GM23338 (cell line): ENCODE results near the gene HELZ. TPM values are rescaled to one million over a fixed set of nuclear protein-coding genes. Genes with fewer than 3 reads are reported as not detected.

Source experiments
- ATAC-seq: fragments of 200-7000 bp; cut with Tn5 transposase; 3 replicates; pipeline ENCODE4 v1.9.1; 2020
- DNase-seq: peaks from one replicate; pipeline ENCODE4 v3.0.0-alpha.2; 2015; ENCODE audit warnings: low spot score
- H2AFZ ChIP-seq: fragments of 200-600 bp; sonication (generic); 2 replicates; pipeline ENCODE4 v1.8.0; 2016; ENCODE audit warnings: antibody characterized with exemption, mild to moderate bottlenecking, moderate library complexity
- H3F3A ChIP-seq: fragments of 200-600 bp; sonication (generic); replicated peaks from 2 replicates; pipeline ENCODE4 v1.8.0; 2017; ENCODE audit warnings: antibody characterized with exemption, mixed run types, low read depth
- H3K27ac ChIP-seq: fragments of 200-600 bp; sonication (generic); 2 replicates; pipeline ENCODE4 v1.6.1; 2016; ENCODE audit warnings: low read depth
- H3K27me3 ChIP-seq: fragments of 200-600 bp; sonication (generic); 2 replicates; pipeline ENCODE4 v1.8.0; 2016; ENCODE audit warnings: mild to moderate bottlenecking, mixed run types, moderate library complexity; ENCODE audit not compliant: insufficient read depth
- H3K36me3 ChIP-seq: fragments of 200-600 bp; sonication (generic); 2 replicates; pipeline ENCODE4 v1.8.0; 2016; ENCODE audit warnings: mild to moderate bottlenecking; ENCODE audit not compliant: insufficient read depth
- H3K4me1 ChIP-seq: fragments of 200-600 bp; sonication (generic); 2 replicates; pipeline ENCODE4 v1.8.0; 2016; ENCODE audit warnings: mild to moderate bottlenecking, moderate library complexity; ENCODE audit not compliant: insufficient read depth
- H3K4me2 ChIP-seq: fragments of 200-600 bp; sonication (generic); 2 replicates; pipeline ENCODE4 v1.7.1; 2017; ENCODE audit warnings: mixed run types
- H3K4me3 ChIP-seq: fragments of 200-600 bp; sonication (generic); 2 replicates; pipeline ENCODE4 v1.6.1; 2016; ENCODE audit warnings: mixed run types
- H3K79me2 ChIP-seq: fragments of 200-600 bp; sonication (generic); replicated peaks from 2 replicates; pipeline ENCODE4 v1.8.0; 2017; ENCODE audit warnings: mild to moderate bottlenecking; ENCODE audit not compliant: insufficient read depth
- H3K9me2 ChIP-seq: fragments of 200-600 bp; sonication (generic); 2 replicates; pipeline ENCODE4 v1.8.0; 2017; ENCODE audit not compliant: insufficient read depth
- H4K20me1 ChIP-seq: fragments of 200-600 bp; sonication (generic); replicated peaks from 2 replicates; pipeline ENCODE4 v1.8.0; 2017; ENCODE audit warnings: mild to moderate bottlenecking; ENCODE audit not compliant: insufficient read depth
- H3K27ac Mint-ChIP-seq: 2 replicates; pipeline ENCODE4 v1.8.0; 2020; ENCODE audit warnings: inconsistent platforms, mild to moderate bottlenecking, moderate library complexity, mixed read lengths
- H3K27me3 Mint-ChIP-seq: 3 replicates; pipeline ENCODE4 v1.8.0; 2022; ENCODE audit warnings: low read depth, mild to moderate bottlenecking, moderate library complexity, mixed read lengths, inconsistent platforms; ENCODE audit not compliant: insufficient read depth, poor library complexity
- H3K36me3 Mint-ChIP-seq: 3 replicates; pipeline ENCODE4 v1.8.0; 2021; ENCODE audit warnings: low read depth, mild to moderate bottlenecking, inconsistent platforms, moderate library complexity, mixed read lengths
- H3K4me1 Mint-ChIP-seq: 3 replicates; pipeline ENCODE4 v1.8.0; 2020; ENCODE audit warnings: mild to moderate bottlenecking, inconsistent platforms, mixed read lengths
- H3K4me3 Mint-ChIP-seq: 3 replicates; pipeline ENCODE4 v1.8.0; 2021; ENCODE audit warnings: moderate library complexity, mild to moderate bottlenecking, inconsistent platforms, mixed read lengths
- H3K9me3 Mint-ChIP-seq: 3 replicates; pipeline ENCODE4 v1.8.0; 2020; ENCODE audit warnings: moderate library complexity, mild to moderate bottlenecking, inconsistent platforms, mixed read lengths
- CTCF ChIP-seq, 2 experiments: fragments of 200-600 bp in 1 of 2; sonication (generic) in 1 of 2; conservative IDR thresholded peaks; 2 replicates each; pipeline versions ENCODE4 v1.5.1 to v1.6.1; 2016 to 2017; ENCODE audit warnings: antibody characterized with exemption in 2 of 2, low read depth in 2 of 2, mild to moderate bottlenecking in 2 of 2, moderate library complexity in 1 of 2
- REST ChIP-seq: IDR thresholded peaks from one replicate; pipeline ENCODE4 v1.6.1; 2018; ENCODE audit warnings: antibody characterized with exemption; ENCODE audit not compliant: unreplicated experiment
- ZNF462 ChIP-seq: fragments of 250-450 bp; sonication (Bioruptor Pico); IDR thresholded peaks from 2 replicates; pipeline ENCODE4 v1.5.0; 2020; ENCODE audit warnings: mild to moderate bottlenecking, moderate library complexity
- polyA plus RNA-seq: library from polyadenylated mRNA; unstranded; fragments of >200 nt; fragmentation: Nextera tagmentation; extraction: Ambion mirVana; gene quantifications from 2 replicates; pipeline ENCODE4 v1.2.1, GENCODE V29; 2016
- total RNA-seq: library from RNA; depleted of rRNA; stranded (reverse); fragments of >200 nt; shearing (Covaris generic); gene quantifications from 2 replicates; pipeline ENCODE4 v1.2.3, GENCODE V29; 2014

The HELZ gene
- total and polyA plus RNA-seq, 2 experiments from 2014 or later, result 38.9 to 62.0 TPM

- Histone ChIP-seq H3K36me3 (no peaks in the 10 kb centered on the region), H3K27me3 (no peaks in the 10 kb centered on the region), H3K4me1 (no peaks in the 10 kb centered on the region), H3K9me2 (peaks cover 7% of the 10 kb centered on the region; the same call in 1 of the 2 replicates), H2AFZ (no peak overlapping the region), H3F3A (no peaks in the 10 kb centered on the region), H3K4me2 (no peak overlapping the region), H4K20me1 (no peaks in the 10 kb centered on the region), H3K79me2 (no peaks in the 10 kb centered on the region), H3K27ac (no peak overlapping the region), H3K4me3 (no peak overlapping the region)
- no peak overlapping the region for H3K27ac Mint-ChIP-seq
- no peak for TF ChIP-seq REST
- no peak for TF ChIP-seq ZNF462 (CRISPR knock-in tag)
- TF ChIP-seq CTCF (conservative IDR thresholded peaks at IDR 0.05; ENCODE audit: low read depth in 2 of 2), result no peak
- peaks cover 2% of the 10 kb centered on the region for H3K27me3 Mint-ChIP-seq
- ATAC-seq (no peak), DNase-seq (no peak)
- no peak overlapping the region for H3K4me3 Mint-ChIP-seq
- no peaks in the 10 kb centered on the region; the same call in 2 of the 3 replicates for H3K36me3 Mint-ChIP-seq
- no peaks in the 10 kb centered on the region for H3K4me1 Mint-ChIP-seq
- no peaks in the 10 kb centered on the region; the same call in 2 of the 3 replicates for H3K9me3 Mint-ChIP-seq
Measured at GRCh38 chr17:67032985-67033384, 212.0 kb downstream of the HELZ start.
